ENCODE results near the gene SMIM41. TPM values are rescaled to one million over a fixed set of nuclear protein-coding genes. Genes with fewer than 3 reads are reported as not detected.
A peak's percentile ranks its signal among the peaks of the same experiment; 100 is the strongest.

SMIM41 gene
- total and polyA plus RNA-seq, 10 donors = 0.64 to 8.1 (median 2.0) TPM

DNA sequence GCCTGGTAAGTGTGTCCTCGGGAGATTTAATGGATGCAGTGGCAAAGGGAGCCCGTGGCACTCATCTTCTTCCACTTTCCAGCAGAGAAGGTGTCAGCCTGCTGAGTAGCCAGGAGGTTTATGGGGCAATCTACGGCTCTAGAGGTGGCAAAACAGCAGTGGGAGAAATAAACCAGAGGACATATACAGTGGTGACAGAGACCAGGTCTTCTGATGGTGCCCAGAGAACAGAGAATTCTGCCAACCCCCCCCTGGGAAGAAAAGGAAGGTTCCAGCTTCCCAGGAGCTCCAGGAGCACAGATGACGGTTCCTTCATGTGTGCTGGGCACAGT lies 43.0 kb downstream of the SMIM41 start:
- peaks cover 0 to 51% (median 0%) of the 10 kb centered on the region in 7 donors for H3K27me3 ChIP-seq (replicated peaks in 1 of 7)
- 62 to 82% (median 66%) methylated on average over 4 of the region's 4 CpGs for WGBS, 5 donors
- H3K27ac ChIP-seq = no peak overlapping the region
- DNase-seq = peak; percentile 17
- H3K4me3 ChIP-seq = no peak overlapping the region
- no peaks in the 10 kb centered on the region for H3K9me3 ChIP-seq
- intact Hi-C loops (cut with DNase I; ENCODE audit: low total_unique reads) = no loop called here
- peaks cover 11 to 66% (median 45%) of the 10 kb centered on the region in 6 donors for H3K4me1 ChIP-seq
- no peak for TF ChIP-seq POLR2A (IDR thresholded peaks at IDR 0.05)
- TF ChIP-seq, protein P1, sequence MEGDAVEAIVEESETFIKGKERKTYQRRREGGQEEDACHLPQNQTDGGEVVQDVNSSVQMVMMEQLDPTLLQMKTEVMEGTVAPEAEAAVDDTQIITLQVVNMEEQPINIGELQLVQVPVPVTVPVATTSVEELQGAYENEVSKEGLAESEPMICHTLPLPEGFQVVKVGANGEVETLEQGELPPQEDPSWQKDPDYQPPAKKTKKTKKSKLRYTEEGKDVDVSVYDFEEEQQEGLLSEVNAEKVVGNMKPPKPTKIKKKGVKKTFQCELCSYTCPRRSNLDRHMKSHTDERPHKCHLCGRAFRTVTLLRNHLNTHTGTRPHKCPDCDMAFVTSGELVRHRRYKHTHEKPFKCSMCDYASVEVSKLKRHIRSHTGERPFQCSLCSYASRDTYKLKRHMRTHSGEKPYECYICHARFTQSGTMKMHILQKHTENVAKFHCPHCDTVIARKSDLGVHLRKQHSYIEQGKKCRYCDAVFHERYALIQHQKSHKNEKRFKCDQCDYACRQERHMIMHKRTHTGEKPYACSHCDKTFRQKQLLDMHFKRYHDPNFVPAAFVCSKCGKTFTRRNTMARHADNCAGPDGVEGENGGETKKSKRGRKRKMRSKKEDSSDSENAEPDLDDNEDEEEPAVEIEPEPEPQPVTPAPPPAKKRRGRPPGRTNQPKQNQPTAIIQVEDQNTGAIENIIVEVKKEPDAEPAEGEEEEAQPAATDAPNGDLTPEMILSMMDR (IDR thresholded peaks at IDR 0.05 in 8 of 11, conservative IDR thresholded peaks at IDR 0.05 in 3 of 11) = no peak
- no peak for TF ChIP-seq POLR2AphosphoS5 (IDR thresholded peaks at IDR 0.05)
- no peaks in the 10 kb centered on the region for H3K36me3 ChIP-seq

DNA sequence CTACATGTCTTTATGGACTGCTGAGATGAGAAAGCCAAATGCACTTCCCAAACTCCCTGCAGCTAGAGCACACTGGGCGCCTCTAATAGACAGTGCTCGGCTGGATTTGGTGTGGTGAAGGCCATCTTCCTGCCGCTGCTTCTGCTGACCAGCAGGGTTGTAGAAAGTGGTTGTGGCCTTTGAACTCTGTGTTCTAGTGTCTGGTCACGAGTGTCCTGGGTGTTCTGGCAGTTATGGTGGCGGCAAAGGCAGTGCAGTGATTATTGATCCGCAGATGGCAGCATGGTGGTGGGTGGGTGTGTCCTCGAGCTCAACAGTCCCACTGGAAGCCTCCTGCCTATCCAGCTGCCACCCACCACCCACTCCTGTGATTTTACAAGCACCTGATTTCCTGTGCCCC lies 43.4 kb downstream of the SMIM41 start:
- Histone ChIP-seq H3K36me3 (no peaks in the 10 kb centered on the region), H3K4me3 (no peak overlapping the region), H3K9me3 (no peaks in the 10 kb centered on the region), H3K27me3 (replicated peaks in 1 of 7) (peaks cover 0 to 51% (median 0%) of the 10 kb centered on the region in 7 donors), H3K4me1 (peaks cover 11 to 65% (median 43%) of the 10 kb centered on the region in 6 donors), H3K27ac (no peak overlapping the region)
- 84 to 90% (median 87%) methylated on average over 5 to 7 of the region's 7 CpGs for WGBS, 5 donors
- TF ChIP-seq POLR2AphosphoS5 (IDR thresholded peaks at IDR 0.05) (no peak), POLR2A (IDR thresholded peaks at IDR 0.05) (no peak)
- TF ChIP-seq, protein P1 (IDR thresholded peaks at IDR 0.05 in 8 of 11, conservative IDR thresholded peaks at IDR 0.05 in 3 of 11) = no peak
- intact Hi-C loops (cut with DNase I; ENCODE audit: low total_unique reads) = no loop called here
- peak; percentile 47 for DNase-seq

DNA sequence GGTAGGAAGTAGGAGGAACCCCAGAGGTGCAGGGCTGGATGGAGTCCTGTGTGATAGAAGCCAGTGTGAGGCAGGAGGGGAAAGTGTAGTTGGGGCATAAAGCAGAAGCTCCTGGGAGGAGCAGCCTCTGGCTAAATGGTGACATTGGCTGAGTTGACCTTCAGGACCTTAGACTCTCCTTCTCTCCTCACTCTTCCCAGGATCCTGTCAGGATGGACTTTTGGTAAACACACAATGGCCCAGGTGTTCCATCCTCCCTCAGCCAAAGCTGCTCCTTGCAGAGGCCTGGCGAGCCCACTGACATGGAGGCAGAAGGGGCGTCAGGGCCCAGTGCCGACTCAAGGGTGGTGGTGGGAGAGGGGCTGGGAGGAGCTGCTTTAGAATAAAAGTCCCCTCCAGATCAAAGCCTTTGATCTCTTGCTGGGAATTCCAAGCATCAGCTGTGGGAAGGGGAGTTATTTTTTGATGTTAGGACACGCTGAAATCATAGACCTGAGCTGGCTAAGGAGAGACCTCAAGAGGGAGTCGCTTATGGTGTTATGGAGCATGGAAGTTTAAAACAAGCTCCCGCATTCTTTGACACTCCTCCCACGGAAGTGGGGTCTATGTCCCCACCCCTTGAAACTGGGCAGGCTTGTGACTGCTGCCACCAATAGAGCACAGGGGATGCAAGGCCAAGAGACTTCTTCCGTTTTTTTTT lies 44.1 kb downstream of the SMIM41 start:
- 62 to 73% (median 67%) methylated on average over 8 of the region's 8 CpGs for WGBS, 5 donors
- peak; percentile 54 for DNase-seq
- H3K9me3 ChIP-seq = no peaks in the 10 kb centered on the region
- no peak overlapping the region for H3K4me3 ChIP-seq
- intact Hi-C loops (cut with DNase I; ENCODE audit: low total_unique reads) = no loop called here
- no peaks in the 10 kb centered on the region for H3K36me3 ChIP-seq
- TF ChIP-seq POLR2A (IDR thresholded peaks at IDR 0.05) = no peak
- TF ChIP-seq POLR2AphosphoS5 (IDR thresholded peaks at IDR 0.05) = no peak
- TF ChIP-seq, protein P1 (IDR thresholded peaks at IDR 0.05 in 8 of 11, conservative IDR thresholded peaks at IDR 0.05 in 3 of 11) = no peak
- H3K27me3 ChIP-seq (replicated peaks in 1 of 7) = peaks cover 0 to 51% (median 0%) of the 10 kb centered on the region in 7 donors
- H3K27ac ChIP-seq = no peak overlapping the region
- peaks cover 11 to 58% (median 40%) of the 10 kb centered on the region in 6 donors for H3K4me1 ChIP-seq

DNA sequence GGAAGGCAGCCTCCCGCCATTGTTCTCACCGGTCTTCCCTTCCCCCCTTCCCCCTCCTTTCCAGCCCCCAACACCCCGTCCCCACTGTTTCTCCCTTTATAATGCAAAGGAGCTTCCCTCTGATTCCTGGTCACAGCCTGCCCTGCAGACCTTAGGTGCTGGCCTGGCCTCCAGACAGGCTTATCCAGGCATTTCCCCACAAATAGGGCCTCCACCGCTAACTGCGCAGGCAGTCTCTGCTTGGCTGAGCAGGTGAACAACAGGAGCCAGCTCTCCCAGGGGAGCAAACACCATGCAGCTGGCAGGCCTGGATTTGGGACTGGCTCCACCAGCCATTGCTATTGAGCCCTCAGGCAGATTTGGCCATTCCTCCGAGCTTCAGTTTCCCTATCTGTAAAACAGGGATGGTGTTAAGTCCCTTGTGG lies 46.0 kb downstream of the SMIM41 start:
- 85 to 91% (median 87%) methylated on average over 6 of the region's 6 CpGs for WGBS, 5 donors
- DNase-seq = peak; percentile 59
- TF ChIP-seq POLR2AphosphoS5 (IDR thresholded peaks at IDR 0.05) (no peak), POLR2A (IDR thresholded peaks at IDR 0.05) (no peak)
- TF ChIP-seq, protein P1 (IDR thresholded peaks at IDR 0.05 in 8 of 11, conservative IDR thresholded peaks at IDR 0.05 in 3 of 11) = no peak
- H3K36me3 ChIP-seq = no peaks in the 10 kb centered on the region
- peak overlapping the region in 5 of 8 donors; percentile 64 to 87 (median 79) for H3K27ac ChIP-seq
- peaks cover 0 to 41% (median 0%) of the 10 kb centered on the region in 7 donors for H3K27me3 ChIP-seq (replicated peaks in 1 of 7)
- intact Hi-C loops (cut with DNase I; ENCODE audit: low total_unique reads) = no loop called here
- no peaks in the 10 kb centered on the region for H3K9me3 ChIP-seq
- peaks cover 4 to 39% (median 23%) of the 10 kb centered on the region in 6 donors for H3K4me1 ChIP-seq
- H3K4me3 ChIP-seq = no peak overlapping the region
